ENCODE measurements around the gene ZEB2.

DNA sequence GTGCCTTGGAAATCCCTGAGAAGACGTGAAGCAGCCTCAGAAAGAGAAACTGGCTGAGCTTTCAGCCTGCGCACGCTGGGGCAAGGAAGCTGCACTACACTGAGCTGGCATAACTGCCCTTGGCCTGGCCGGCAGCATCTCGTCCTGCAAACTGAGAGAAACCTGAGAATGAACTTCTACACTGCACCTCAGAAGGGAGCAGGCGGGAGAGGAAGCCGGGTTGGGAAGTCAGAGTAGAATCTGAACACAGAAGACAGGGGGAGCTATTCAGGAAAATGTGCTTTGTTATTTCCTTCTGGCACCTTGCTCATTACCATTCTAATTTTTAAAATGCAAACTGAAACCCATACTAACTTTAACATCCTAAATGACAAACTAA is 70.9 kb downstream of the ZEB2 start:
- TF ChIP-seq CTCF (IDR thresholded peaks at IDR 0.05) (peak; percentile 21 to 38 (median 23)), POLR2A (IDR thresholded peaks at IDR 0.05) (no peak)
